ENCODE data around the gene DPYSL4.

DNA sequence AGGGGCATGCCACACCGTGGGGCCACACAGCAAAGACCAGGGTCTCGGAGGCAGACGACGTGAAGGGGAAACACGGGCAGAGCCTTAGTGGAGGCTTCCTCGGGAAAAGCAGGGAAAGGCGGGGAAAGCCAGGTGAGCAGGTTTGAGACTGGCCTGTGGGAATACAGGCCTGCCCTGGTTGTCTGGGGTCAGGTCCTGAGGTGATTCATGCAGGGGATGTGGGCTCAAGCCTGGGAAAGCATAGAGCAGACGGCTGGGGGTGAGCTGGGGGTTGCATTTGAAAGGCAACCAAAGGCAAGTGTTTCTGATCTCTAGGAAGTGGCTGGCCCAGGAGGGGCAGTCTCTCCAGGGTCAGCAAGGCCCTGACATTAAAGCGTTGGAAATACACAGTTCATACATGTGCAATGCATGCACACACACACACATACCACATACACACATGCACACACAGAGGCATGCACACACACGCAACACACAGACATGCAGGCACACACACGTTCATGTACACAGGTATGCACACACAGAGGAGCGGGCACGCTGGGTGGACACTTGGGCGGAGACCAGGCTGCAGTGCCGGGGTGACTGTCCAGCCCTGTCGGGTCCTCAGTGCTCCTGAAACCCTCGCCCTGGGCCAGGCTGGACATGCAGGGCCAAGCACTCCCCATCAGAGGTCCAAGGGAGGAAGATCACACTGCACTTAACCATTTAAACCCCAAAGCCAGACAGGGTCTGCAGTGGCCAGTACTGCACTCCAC is 51.8 kb downstream of the DPYSL4 start:
- TF ChIP-seq, protein P1, sequence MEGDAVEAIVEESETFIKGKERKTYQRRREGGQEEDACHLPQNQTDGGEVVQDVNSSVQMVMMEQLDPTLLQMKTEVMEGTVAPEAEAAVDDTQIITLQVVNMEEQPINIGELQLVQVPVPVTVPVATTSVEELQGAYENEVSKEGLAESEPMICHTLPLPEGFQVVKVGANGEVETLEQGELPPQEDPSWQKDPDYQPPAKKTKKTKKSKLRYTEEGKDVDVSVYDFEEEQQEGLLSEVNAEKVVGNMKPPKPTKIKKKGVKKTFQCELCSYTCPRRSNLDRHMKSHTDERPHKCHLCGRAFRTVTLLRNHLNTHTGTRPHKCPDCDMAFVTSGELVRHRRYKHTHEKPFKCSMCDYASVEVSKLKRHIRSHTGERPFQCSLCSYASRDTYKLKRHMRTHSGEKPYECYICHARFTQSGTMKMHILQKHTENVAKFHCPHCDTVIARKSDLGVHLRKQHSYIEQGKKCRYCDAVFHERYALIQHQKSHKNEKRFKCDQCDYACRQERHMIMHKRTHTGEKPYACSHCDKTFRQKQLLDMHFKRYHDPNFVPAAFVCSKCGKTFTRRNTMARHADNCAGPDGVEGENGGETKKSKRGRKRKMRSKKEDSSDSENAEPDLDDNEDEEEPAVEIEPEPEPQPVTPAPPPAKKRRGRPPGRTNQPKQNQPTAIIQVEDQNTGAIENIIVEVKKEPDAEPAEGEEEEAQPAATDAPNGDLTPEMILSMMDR (IDR thresholded peaks at IDR 0.05) = no peak
- TF ChIP-seq POLR2A (IDR thresholded peaks at IDR 0.05) = no peak

All from lower leg skin (tissue), 3 donors.